ENCODE results near the gene CTNNB1. TPM values are rescaled to one million over a fixed set of nuclear protein-coding genes. Genes with fewer than 3 reads are reported as not detected.
"Not testable (repeated sequence)": the region's sequence is repeated elsewhere in the genome, so short reads cannot be mapped to it uniquely, and the experiment has no call there.

The CTNNB1 gene
- total RNA-seq, 1 donor: 1,165 TPM

DNA sequence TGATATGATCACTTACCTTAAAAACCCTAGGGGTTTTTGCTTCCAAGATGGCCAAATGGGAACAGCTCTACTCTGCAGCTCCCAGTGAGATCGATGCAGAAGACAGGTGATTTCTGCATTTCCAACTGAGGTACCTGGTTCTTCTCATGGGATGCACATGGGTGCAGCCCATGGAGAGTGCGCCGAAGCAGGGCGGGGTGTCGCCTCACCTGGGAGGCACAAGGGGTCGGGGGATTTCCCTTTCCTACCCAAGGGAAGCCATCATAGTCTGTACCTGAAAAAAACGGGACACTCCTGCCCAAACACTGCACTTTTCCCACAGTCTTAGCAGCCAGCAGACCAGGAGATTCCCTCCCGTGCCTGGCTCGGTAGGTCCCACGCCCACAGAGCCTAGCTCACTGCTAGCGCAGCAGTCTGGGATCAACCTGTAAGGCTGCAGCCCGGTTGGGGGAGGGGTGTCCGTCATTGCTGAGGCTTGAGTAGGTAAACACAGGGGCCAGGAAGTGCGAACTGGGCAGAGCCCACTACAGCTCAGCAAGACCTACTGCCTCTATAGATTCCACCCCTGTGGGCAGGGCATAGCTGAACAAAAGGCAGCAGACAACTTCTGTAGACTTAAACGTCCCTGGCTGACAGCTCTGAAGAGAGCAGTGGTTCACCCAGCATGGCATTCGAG, 78.6 kb downstream of the CTNNB1 start:
- Histone ChIP-seq H3K79me2 (ENCODE audit: insufficient read depth, low read length) (no peaks in the 10 kb centered on the region), H3K4me3 (ENCODE audit: insufficient read depth, low read length) (no peak overlapping the region), H3K27ac (ENCODE audit: low read depth, low read length) (no peak overlapping the region), H3K9me3 (ENCODE audit: low read depth, low read length) (no peaks in the 10 kb centered on the region), H2AFZ (ENCODE audit: low read length) (no peak overlapping the region), H4K20me1 (ENCODE audit: insufficient read depth, low read length) (no peaks in the 10 kb centered on the region), H3K27me3 (ENCODE audit: insufficient read depth, low read length) (no peaks in the 10 kb centered on the region), H3K36me3 (ENCODE audit: insufficient read depth, low read length) (no peaks in the 10 kb centered on the region), H3K4me1 (ENCODE audit: insufficient read depth, low read length) (peaks cover 10% of the 10 kb centered on the region), H3K4me2 (ENCODE audit: insufficient read depth, low read length) (no peak overlapping the region)
- no peak for DNase-seq (ENCODE audit: insufficient read length, low spot score, missing footprints)
- TF ChIP-seq, protein P1, sequence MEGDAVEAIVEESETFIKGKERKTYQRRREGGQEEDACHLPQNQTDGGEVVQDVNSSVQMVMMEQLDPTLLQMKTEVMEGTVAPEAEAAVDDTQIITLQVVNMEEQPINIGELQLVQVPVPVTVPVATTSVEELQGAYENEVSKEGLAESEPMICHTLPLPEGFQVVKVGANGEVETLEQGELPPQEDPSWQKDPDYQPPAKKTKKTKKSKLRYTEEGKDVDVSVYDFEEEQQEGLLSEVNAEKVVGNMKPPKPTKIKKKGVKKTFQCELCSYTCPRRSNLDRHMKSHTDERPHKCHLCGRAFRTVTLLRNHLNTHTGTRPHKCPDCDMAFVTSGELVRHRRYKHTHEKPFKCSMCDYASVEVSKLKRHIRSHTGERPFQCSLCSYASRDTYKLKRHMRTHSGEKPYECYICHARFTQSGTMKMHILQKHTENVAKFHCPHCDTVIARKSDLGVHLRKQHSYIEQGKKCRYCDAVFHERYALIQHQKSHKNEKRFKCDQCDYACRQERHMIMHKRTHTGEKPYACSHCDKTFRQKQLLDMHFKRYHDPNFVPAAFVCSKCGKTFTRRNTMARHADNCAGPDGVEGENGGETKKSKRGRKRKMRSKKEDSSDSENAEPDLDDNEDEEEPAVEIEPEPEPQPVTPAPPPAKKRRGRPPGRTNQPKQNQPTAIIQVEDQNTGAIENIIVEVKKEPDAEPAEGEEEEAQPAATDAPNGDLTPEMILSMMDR (IDR thresholded peaks at IDR 0.05; ENCODE audit: extremely low read depth, low read depth, low read length): no peak

DNA sequence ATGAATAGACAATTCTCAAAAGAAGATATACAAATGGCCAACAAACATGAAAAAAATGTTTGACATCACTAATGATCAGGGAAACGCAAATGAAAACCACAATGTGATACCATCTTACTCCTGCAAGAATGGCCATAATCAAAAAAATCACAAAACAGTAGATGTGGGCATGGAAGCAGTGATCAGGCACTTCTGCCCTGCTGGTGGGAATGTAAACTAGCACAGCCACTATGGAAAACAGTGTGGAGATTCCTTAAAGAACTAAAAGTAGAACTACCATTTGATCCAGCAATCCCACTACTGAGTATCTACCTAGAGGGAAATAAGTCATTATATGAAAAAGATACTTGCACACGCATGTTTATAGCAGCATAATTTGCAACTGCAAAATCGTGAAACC, 85.6 kb downstream of the CTNNB1 start:
- not testable (repeated sequence) for H3K79me2 ChIP-seq (ENCODE audit: insufficient read depth, low read length); H3K9me3 ChIP-seq (ENCODE audit: low read depth, low read length); H3K27ac ChIP-seq (ENCODE audit: low read depth, low read length); H3K36me3 ChIP-seq (ENCODE audit: insufficient read depth, low read length); H3K27me3 ChIP-seq (ENCODE audit: insufficient read depth, low read length); H3K4me1 ChIP-seq (ENCODE audit: insufficient read depth, low read length); H2AFZ ChIP-seq (ENCODE audit: low read length); H3K4me2 ChIP-seq (ENCODE audit: insufficient read depth, low read length); H3K4me3 ChIP-seq (ENCODE audit: insufficient read depth, low read length); H4K20me1 ChIP-seq (ENCODE audit: insufficient read depth, low read length); DNase-seq (ENCODE audit: insufficient read length, low spot score, missing footprints)

DNA sequence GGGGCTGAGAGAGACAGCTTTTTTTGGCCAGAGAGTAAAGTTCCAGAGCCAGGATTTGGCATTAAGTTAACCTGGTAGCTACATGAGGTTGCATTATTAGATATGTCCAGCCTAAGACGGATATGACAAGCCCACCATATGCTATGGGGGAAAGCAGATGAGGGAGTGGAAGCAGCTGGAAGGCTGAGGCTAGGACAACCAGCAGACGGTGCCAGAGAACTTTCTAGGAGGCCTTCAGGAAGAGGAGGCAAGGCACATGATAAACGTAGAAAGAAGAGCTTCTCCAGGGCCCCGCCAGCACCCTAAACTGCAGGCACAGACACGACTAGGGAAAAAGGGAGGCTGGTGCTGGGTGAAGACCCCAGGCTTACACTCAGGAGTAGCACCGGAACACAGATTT, 87.0 kb downstream of the CTNNB1 start:
- Histone ChIP-seq H3K4me3 (ENCODE audit: insufficient read depth, low read length) (no peak overlapping the region), H2AFZ (ENCODE audit: low read length) (no peak overlapping the region), H3K4me2 (ENCODE audit: insufficient read depth, low read length) (no peak overlapping the region), H3K4me1 (ENCODE audit: insufficient read depth, low read length) (no peaks in the 10 kb centered on the region), H3K9me3 (ENCODE audit: low read depth, low read length) (no peaks in the 10 kb centered on the region), H3K27me3 (ENCODE audit: insufficient read depth, low read length) (no peaks in the 10 kb centered on the region), H4K20me1 (ENCODE audit: insufficient read depth, low read length) (no peaks in the 10 kb centered on the region), H3K36me3 (ENCODE audit: insufficient read depth, low read length) (no peaks in the 10 kb centered on the region), H3K27ac (ENCODE audit: low read depth, low read length) (no peak overlapping the region), H3K79me2 (ENCODE audit: insufficient read depth, low read length) (no peaks in the 10 kb centered on the region)
- TF ChIP-seq, protein P1 (IDR thresholded peaks at IDR 0.05; ENCODE audit: extremely low read depth, low read depth, low read length): no peak
- no peak for DNase-seq (ENCODE audit: insufficient read length, low spot score, missing footprints)

DNA sequence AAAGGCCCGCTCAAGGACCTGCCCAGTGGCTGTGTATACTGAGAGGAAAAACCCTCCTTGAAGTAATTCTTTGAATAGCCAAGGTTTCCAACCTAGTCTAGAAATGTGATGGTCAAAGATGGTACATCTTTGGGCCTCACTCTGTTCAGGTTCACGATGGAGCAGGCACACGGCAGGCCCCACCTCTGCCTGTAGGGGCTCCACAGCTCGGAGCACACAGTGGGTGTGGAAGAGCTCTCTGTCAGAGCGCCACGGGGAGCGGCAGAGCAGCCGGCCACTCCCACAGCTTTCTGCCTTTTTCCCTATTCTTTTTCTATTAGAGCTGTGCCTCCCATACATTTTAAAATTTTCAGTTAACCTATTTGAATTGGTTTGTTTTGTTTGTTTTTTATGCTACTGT, 89.5 kb downstream of the CTNNB1 start:
- Histone ChIP-seq H3K4me1 (ENCODE audit: insufficient read depth, low read length) (no peaks in the 10 kb centered on the region), H2AFZ (ENCODE audit: low read length) (no peak overlapping the region), H3K9me3 (ENCODE audit: low read depth, low read length) (no peaks in the 10 kb centered on the region), H3K4me3 (ENCODE audit: insufficient read depth, low read length) (no peak overlapping the region), H3K36me3 (ENCODE audit: insufficient read depth, low read length) (no peaks in the 10 kb centered on the region), H3K79me2 (ENCODE audit: insufficient read depth, low read length) (no peaks in the 10 kb centered on the region), H4K20me1 (ENCODE audit: insufficient read depth, low read length) (no peaks in the 10 kb centered on the region), H3K4me2 (ENCODE audit: insufficient read depth, low read length) (no peak overlapping the region), H3K27ac (ENCODE audit: low read depth, low read length) (no peak overlapping the region), H3K27me3 (ENCODE audit: insufficient read depth, low read length) (no peaks in the 10 kb centered on the region)
- TF ChIP-seq, protein P1 (IDR thresholded peaks at IDR 0.05; ENCODE audit: extremely low read depth, low read depth, low read length): no peak
- no peak for DNase-seq (ENCODE audit: insufficient read length, low spot score, missing footprints)

Small RNA genes within 50 kb of the gene (small RNA-seq; reads per million reads assigned to genes)
- gene MRPS31P1: not detected
